CD8-positive, alpha-beta memory T cell (primary cell): Measurements from ENCODE around the gene AGAP1. TPM values are rescaled to one million over a fixed set of nuclear protein-coding genes. Genes with fewer than 3 reads are reported as not detected.

Source experiments
- CTCF ChIA-PET: fragments of 350-600 bp; sonication (Branson Sonifier 250); formaldehyde crosslinking; loops from one replicate; lab custom pipeline; 2021; ENCODE audit warnings: antibody characterized with exemption; lab: Charles Lee
- POLR2A ChIA-PET: fragments of 350-600 bp; sonication (Branson Sonifier 250); formaldehyde crosslinking; loops from one replicate; lab custom pipeline; 2021; ENCODE audit warnings: antibody characterized with exemption; lab: Charles Lee
- DNase-seq, 5 donors: peaks; one replicate each; pipeline versions ENCODE4 v3.0.0 to v3.0.0-alpha.2; 2020 to 2022; ENCODE audit warnings: mixed read lengths in 1 of 5
- H3K27ac ChIP-seq: one replicate; pipeline ENCODE4 v1.7.0; 2013; ENCODE audit warnings: low read depth, mild to moderate bottlenecking, low read length, moderate library complexity
- H3K27me3 ChIP-seq: 2 replicates; pipeline ENCODE4 v1.7.0; 2013; ENCODE audit warnings: low read length, mild to moderate bottlenecking; ENCODE audit not compliant: insufficient read depth, poor library complexity, severe bottlenecking
- H3K36me3 ChIP-seq: 2 replicates; pipeline ENCODE4 v1.7.0; 2013; ENCODE audit warnings: mild to moderate bottlenecking, low read length, moderate library complexity; ENCODE audit not compliant: insufficient read depth
- H3K4me1 ChIP-seq: 2 replicates; pipeline ENCODE4 v1.7.0; 2013; ENCODE audit warnings: mild to moderate bottlenecking, low read length, moderate library complexity; ENCODE audit not compliant: insufficient read depth
- H3K4me3 ChIP-seq: 2 replicates; pipeline ENCODE4 v1.7.0; 2013; ENCODE audit warnings: mild to moderate bottlenecking, low read length
- H3K9me3 ChIP-seq: 2 replicates; pipeline ENCODE4 v1.7.0; 2013; ENCODE audit warnings: mild to moderate bottlenecking, low read length
- H3K27ac Mint-ChIP-seq, 8 donors: one replicate each; pipeline ENCODE4 v1.8.0; 2020 to 2021; ENCODE audit warnings: mixed read lengths in 8 of 8, mild to moderate bottlenecking in 6 of 8, inconsistent platforms in 3 of 8, moderate library complexity in 3 of 8
- H3K27me3 Mint-ChIP-seq, 2 donors: one replicate each; pipeline ENCODE4 v1.8.0; 2020 to 2021; ENCODE audit warnings: mixed read lengths in 2 of 2, mild to moderate bottlenecking in 1 of 2, moderate library complexity in 1 of 2
- H3K36me3 Mint-ChIP-seq, 3 donors: one replicate each; pipeline ENCODE4 v1.8.0; 2020 to 2021; ENCODE audit warnings: mixed read lengths in 3 of 3, inconsistent platforms in 1 of 3, mild to moderate bottlenecking in 1 of 3
- H3K4me1 Mint-ChIP-seq, 3 donors: one replicate each; pipeline ENCODE4 v1.8.0; 2020 to 2021; ENCODE audit warnings: mixed read lengths in 3 of 3, inconsistent platforms in 1 of 3, mild to moderate bottlenecking in 1 of 3
- H3K4me3 Mint-ChIP-seq, 7 donors: one replicate each; pipeline ENCODE4 v1.8.0; 2020 to 2021; ENCODE audit warnings: mixed read lengths in 7 of 7, mild to moderate bottlenecking in 6 of 7, moderate library complexity in 4 of 7, inconsistent platforms in 2 of 7
- H3K9me3 Mint-ChIP-seq, 5 donors: one replicate each; pipeline ENCODE4 v1.8.0; 2020 to 2022; ENCODE audit warnings: mixed read lengths in 5 of 5, mild to moderate bottlenecking in 3 of 5, moderate library complexity in 2 of 5, inconsistent platforms in 1 of 5
- polyA plus RNA-seq: library from polyadenylated mRNA; unstranded; fragments of 300-500 nt; fragmentation: Illumina TruSeq; gene quantifications from one replicate; pipeline ENCODE4 v1.2.3, GENCODE V29; 2021
- total RNA-seq, 2 experiments: library from RNA; stranded (reverse); gene quantifications; one replicate each; pipeline ENCODE4 v1.2.3, GENCODE V29; 2021

The AGAP1 gene
- total and polyA plus RNA-seq, 3 experiments from 2014 or later, result 1.2 to 3.3 (median 2.7) TPM

DNA sequence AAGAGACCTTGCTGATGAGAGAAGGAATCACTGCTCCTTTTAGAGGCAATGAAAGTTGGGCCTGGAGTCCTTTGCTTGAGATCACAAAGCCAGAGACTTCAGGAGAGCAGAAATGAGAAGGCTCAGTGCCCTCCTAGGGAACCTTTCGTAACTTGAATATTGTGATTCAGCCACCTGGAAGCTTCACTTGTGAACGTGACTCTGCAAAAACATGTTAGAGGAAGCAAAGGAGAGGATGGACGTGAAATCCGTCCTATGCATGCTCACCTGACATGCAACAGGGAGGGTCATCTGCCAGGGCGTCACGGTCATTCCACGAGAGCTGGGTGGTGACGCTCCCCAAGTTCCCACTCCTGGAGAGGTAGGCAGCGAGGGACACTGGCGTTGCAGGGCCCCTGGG, 243.6 kb downstream of the AGAP1 start:
- peaks cover 0 to 13% (median 5%) of the 10 kb centered on the region in 3 donors for H3K4me1 Mint-ChIP-seq
- H3K4me3 Mint-ChIP-seq, result no peak overlapping the region
- peaks cover 0 to 3% of the 10 kb centered on the region in 2 donors for H3K27me3 Mint-ChIP-seq
- no peaks in the 10 kb centered on the region for H3K9me3 Mint-ChIP-seq
- H3K36me3 Mint-ChIP-seq, result no peaks in the 10 kb centered on the region
- no peaks in the 10 kb centered on the region for H3K27me3 ChIP-seq
- DNase-seq, result no peak
- ChIA-PET POLR2A (no interaction called here), CTCF (no interaction called here)
- no peaks in the 10 kb centered on the region for H3K9me3 ChIP-seq
- H3K27ac ChIP-seq, result no peak overlapping the region
- H3K36me3 ChIP-seq, result no peaks in the 10 kb centered on the region
- H3K27ac Mint-ChIP-seq, result no peak overlapping the region
- H3K4me1 ChIP-seq, result no peaks in the 10 kb centered on the region
- H3K4me3 ChIP-seq, result no peak overlapping the region

DNA sequence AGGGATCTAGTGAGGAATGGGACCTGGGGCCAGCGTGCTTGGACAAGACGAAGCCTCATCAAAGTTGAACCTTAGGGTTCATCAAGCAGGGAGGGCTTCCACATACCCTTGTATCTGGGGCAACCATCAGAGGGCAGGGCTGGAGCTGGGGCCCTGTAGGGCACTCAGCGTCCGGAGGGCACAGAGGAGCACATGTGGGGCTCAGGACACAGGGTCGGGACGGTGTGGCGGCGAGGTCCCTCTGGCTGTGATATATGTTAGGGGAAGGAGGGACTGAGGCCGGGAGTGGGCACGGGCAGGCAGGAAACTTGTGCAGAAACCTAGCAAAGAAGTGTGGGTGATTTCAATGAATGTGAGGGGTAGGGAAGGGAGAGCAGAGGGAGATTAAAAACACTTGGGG, 244.0 kb downstream of the AGAP1 start:
- no peak overlapping the region for H3K4me3 Mint-ChIP-seq
- CTCF ChIA-PET, result no interaction called here
- no peaks in the 10 kb centered on the region for H3K4me1 ChIP-seq
- H3K9me3 Mint-ChIP-seq, result no peaks in the 10 kb centered on the region
- no peak overlapping the region for H3K27ac ChIP-seq
- H3K27ac Mint-ChIP-seq, result peak overlapping the region in 1 of 8 donors; percentile 17
- peaks cover 0 to 13% (median 5%) of the 10 kb centered on the region in 3 donors for H3K4me1 Mint-ChIP-seq
- no peaks in the 10 kb centered on the region for H3K27me3 ChIP-seq
- POLR2A ChIA-PET, result no interaction called here
- no peaks in the 10 kb centered on the region for H3K36me3 ChIP-seq
- H3K36me3 Mint-ChIP-seq, result no peaks in the 10 kb centered on the region
- H3K4me3 ChIP-seq, result no peak overlapping the region
- peaks cover 0 to 1% of the 10 kb centered on the region in 2 donors for H3K27me3 Mint-ChIP-seq
- no peaks in the 10 kb centered on the region for H3K9me3 ChIP-seq
- no peak for DNase-seq

DNA sequence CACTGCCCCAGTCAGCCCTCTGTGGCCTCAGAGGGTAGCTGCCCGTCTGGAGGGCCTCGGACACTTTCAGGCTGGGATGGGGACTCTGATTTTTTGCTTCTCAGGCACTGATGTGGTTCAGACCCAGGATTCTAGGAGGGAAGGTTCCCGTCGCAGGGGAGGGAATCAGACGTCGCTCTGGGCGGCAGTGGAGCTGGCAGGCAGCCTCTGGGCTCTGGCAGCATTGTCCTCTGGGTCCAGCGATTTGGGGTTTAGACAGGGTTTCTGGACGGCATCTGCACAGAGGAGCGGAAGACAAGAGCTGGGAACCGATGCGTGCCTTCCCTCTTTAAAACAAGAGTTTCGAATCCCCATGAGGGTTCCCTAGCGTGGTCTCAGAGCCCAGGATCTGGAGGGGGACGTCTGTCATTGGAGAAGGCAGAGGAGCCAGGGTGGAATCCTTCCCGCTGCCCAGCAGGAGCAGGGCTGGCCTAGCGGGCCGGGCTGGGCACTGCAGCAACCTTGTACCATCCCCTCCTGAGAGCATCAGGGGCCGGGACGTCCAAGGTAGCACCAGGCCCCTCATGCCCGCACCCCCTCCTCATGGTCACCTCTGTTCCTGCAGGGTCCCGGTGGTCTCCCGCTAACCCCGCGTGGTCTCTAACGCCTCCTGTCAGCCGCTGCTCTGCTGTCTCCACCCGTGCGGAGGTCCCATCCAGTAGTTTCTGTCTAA, 246.0 kb downstream of the AGAP1 start:
- H3K9me3 ChIP-seq, result no peaks in the 10 kb centered on the region
- Mint-ChIP-seq H3K4me1 (peaks cover 0 to 13% (median 5%) of the 10 kb centered on the region in 3 donors), H3K27me3 (peaks cover 1 to 3% of the 10 kb centered on the region in 2 donors), H3K9me3 (no peaks in the 10 kb centered on the region), H3K4me3 (no peak overlapping the region), H3K27ac (no peak overlapping the region), H3K36me3 (no peaks in the 10 kb centered on the region)
- CTCF ChIA-PET, result no interaction called here
- POLR2A ChIA-PET, result no interaction called here
- no peaks in the 10 kb centered on the region for H3K4me1 ChIP-seq
- no peak overlapping the region for H3K27ac ChIP-seq
- H3K36me3 ChIP-seq, result no peaks in the 10 kb centered on the region
- no peaks in the 10 kb centered on the region for H3K27me3 ChIP-seq
- no peak for DNase-seq
- H3K4me3 ChIP-seq, result no peak overlapping the region

DNA sequence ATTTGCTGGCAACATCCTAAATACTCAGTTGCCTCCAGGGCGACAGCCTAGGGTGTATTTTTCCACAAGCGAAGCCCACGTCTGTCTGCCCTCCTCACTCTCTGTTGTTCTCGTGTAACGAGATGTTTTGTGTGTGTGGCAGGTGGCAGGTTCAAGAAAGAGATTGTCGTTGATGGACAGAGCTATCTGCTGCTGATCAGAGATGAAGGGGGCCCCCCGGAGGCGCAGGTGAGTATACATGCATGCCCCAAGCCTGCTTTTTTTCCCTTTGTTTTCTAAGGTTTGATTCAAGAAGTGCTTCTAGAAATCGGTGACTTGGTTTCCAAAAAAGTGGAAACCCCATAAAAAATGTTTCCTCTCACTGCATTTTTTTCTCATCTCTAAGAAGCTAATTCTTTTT, 247.0 kb downstream of the AGAP1 start:
- Mint-ChIP-seq H3K4me1 (peaks cover 0 to 8% (median 5%) of the 10 kb centered on the region in 3 donors), H3K9me3 (no peaks in the 10 kb centered on the region), H3K36me3 (no peaks in the 10 kb centered on the region), H3K27ac (no peak overlapping the region), H3K27me3 (peaks cover 0 to 3% of the 10 kb centered on the region in 2 donors), H3K4me3 (no peak overlapping the region)
- ChIA-PET CTCF (no interaction called here), POLR2A (no interaction called here)
- H3K4me3 ChIP-seq, result no peak overlapping the region
- no peak overlapping the region for H3K27ac ChIP-seq
- no peaks in the 10 kb centered on the region for H3K36me3 ChIP-seq
- no peaks in the 10 kb centered on the region for H3K4me1 ChIP-seq
- no peak for DNase-seq
- no peaks in the 10 kb centered on the region for H3K9me3 ChIP-seq
- no peaks in the 10 kb centered on the region for H3K27me3 ChIP-seq

DNA sequence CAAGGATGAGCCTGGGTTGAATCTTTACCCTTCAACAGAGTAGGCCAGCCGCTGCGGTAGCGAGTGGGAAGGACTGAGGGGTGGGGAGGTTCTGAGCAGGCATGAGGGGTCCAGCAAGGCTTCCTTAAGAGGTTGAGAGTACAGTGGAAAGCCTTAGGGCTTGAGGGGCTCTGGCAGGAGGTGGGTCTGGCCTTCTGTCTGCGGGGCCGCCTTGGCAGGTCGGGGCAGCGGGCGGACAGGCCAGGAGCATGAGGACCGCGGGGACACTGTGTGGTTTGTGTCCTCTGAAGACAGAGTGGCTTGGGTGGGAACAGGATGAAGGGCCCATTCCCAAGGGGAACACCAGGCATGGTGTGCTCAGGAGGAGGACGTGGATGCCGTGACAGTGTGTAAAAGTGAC, 250.3 kb downstream of the AGAP1 start:
- Histone ChIP-seq H3K9me3 (no peaks in the 10 kb centered on the region), H3K27ac (no peak overlapping the region), H3K27me3 (no peaks in the 10 kb centered on the region), H3K4me3 (no peak overlapping the region), H3K36me3 (no peaks in the 10 kb centered on the region), H3K4me1 (no peaks in the 10 kb centered on the region)
- no peaks in the 10 kb centered on the region for H3K36me3 Mint-ChIP-seq
- no peak for DNase-seq
- peak overlapping the region in 1 of 8 donors; percentile 13 for H3K27ac Mint-ChIP-seq
- ChIA-PET POLR2A (no interaction called here), CTCF (no interaction called here)
- H3K4me1 Mint-ChIP-seq, result no peaks in the 10 kb centered on the region
- peaks cover 0 to 6% of the 10 kb centered on the region in 2 donors for H3K27me3 Mint-ChIP-seq
- H3K4me3 Mint-ChIP-seq, result peak overlapping the region in 1 of 7 donors; percentile 1
- H3K9me3 Mint-ChIP-seq, result no peaks in the 10 kb centered on the region

DNA sequence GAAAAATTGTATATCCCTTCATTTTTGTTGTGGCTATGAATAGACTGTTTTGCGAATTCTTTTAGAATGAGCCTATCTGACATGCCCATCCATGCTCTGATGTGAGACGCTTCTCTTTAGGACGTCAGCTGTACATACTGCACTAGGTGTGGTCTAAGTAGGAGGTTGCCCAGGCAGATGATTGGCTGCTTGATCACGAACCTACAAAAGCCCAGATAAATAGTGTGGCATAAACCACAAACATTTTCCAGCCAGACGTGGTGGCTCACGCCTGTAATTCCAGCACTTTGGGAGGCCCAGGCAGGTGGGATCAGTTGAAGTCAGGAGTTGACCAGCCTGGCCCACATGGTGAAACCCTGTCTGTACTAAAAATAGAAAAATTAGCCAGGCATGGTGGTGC, 251.8 kb downstream of the AGAP1 start:
- H3K27ac ChIP-seq, result no peak overlapping the region
- H3K36me3 ChIP-seq, result no peaks in the 10 kb centered on the region
- Mint-ChIP-seq H3K9me3 (no peaks in the 10 kb centered on the region), H3K27ac (no peak overlapping the region), H3K27me3 (peaks cover 4 to 10% of the 10 kb centered on the region in 2 donors), H3K4me3 (no peak overlapping the region), H3K36me3 (no peaks in the 10 kb centered on the region), H3K4me1 (no peaks in the 10 kb centered on the region)
- H3K27me3 ChIP-seq, result no peaks in the 10 kb centered on the region
- POLR2A ChIA-PET, result no interaction called here
- H3K4me3 ChIP-seq, result no peak overlapping the region
- DNase-seq, result no peak
- CTCF ChIA-PET, result interaction anchor here (0.7 to 1.9 kb wide), 7 partner anchors 9 to 1664 kb away, joined by 3 to 13 read pairs (median 4); no protein-coding TSS in a partner anchor
- H3K9me3 ChIP-seq, result no peaks in the 10 kb centered on the region
- no peaks in the 10 kb centered on the region for H3K4me1 ChIP-seq

DNA sequence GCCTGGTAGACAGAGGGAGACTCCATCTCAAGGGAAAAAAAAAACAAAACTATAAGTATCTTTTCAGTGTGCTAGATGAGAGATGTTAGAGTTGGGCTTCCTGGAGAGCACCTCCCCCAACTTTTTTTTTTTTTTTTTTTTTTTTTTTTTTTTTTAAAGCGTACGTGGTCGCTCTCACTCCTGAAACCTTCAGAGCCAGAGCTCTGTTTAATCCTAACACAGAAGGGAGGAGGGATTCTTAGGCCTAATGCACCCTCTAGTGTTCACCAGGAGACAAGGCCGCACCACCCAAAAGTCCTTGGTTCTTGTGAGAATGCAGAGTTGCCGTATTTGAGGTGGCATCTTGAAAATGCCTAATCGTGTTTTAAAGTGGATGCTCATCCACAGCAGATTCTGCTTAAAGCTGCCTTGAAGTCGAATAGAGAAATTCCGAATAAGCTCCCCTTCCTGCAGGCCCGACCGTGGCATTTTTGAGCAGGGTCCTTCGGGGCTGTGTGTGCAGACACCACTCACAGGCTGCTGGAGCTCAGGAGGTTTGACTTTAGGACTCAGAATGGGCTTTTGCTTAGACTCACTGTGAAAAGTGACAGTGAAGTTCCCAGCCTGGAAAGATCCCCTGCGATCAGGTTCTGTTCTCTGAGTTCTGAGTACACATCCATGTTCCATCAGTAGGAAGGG, 252.6 kb downstream of the AGAP1 start:
- POLR2A ChIA-PET, result no interaction called here

More for the DNA sequence above, 252.6 kb downstream of the AGAP1 start:
- Mint-ChIP-seq H3K27ac (no peak overlapping the region), H3K4me1 (no peaks in the 10 kb centered on the region), H3K4me3 (no peak overlapping the region), H3K27me3 (peaks cover 6 to 10% of the 10 kb centered on the region in 2 donors), H3K36me3 (no peaks in the 10 kb centered on the region), H3K9me3 (no peaks in the 10 kb centered on the region)
- Histone ChIP-seq H3K4me1 (no peaks in the 10 kb centered on the region), H3K27ac (no peak overlapping the region), H3K9me3 (no peaks in the 10 kb centered on the region), H3K27me3 (no peaks in the 10 kb centered on the region), H3K4me3 (no peak overlapping the region), H3K36me3 (no peaks in the 10 kb centered on the region)
- CTCF ChIA-PET, result interaction anchor here (0.6 to 1.9 kb wide), 8 partner anchors 8 to 1663 kb away, joined by 3 to 13 read pairs (median 4); no protein-coding TSS in a partner anchor
- DNase-seq, result peak in 4 of 5 donors; percentile 21 to 55 (median 49)
